Mesodermal cell (in vitro differentiated cells): ENCODE data around the gene PHOSPHO2.

Experiments used
- H3K27ac ChIP-seq: 2 replicates; pipeline ENCODE4 v1.7.0; 2013; ENCODE audit warnings: mild to moderate bottlenecking, low read depth, low read length, moderate library complexity; ENCODE audit not compliant: severe bottlenecking
- H3K36me3 ChIP-seq: 2 replicates; pipeline ENCODE4 v1.7.1; 2013; ENCODE audit warnings: mild to moderate bottlenecking, low read length, moderate library complexity; ENCODE audit not compliant: control insufficient read depth, insufficient read depth
- H3K4me1 ChIP-seq: one replicate; pipeline ENCODE4 v1.7.1; 2013; ENCODE audit warnings: mild to moderate bottlenecking, low read length; ENCODE audit not compliant: insufficient read depth, control insufficient read depth, poor library complexity, severe bottlenecking
- H3K4me3 ChIP-seq: 2 replicates; pipeline ENCODE4 v1.7.0; 2013; ENCODE audit warnings: low read length, control low read depth, mild to moderate bottlenecking; ENCODE audit not compliant: insufficient read depth, poor library complexity, severe bottlenecking; ENCODE audit errors: extremely low read depth
- H3K9me3 ChIP-seq: 2 replicates; pipeline ENCODE4 v1.7.1; 2013; ENCODE audit warnings: mild to moderate bottlenecking, low read length, moderate library complexity; ENCODE audit not compliant: control insufficient read depth
- WGBS, 2 experiments: methylation state at CpG; one replicate each; pipeline ENCODE4 v1.1.5; 2013; ENCODE audit warnings: missing lambda C conversion rate in 2 of 2; ENCODE audit not compliant: insufficient coverage in 2 of 2; 5-methylcytosine and 5-hydroxymethylcytosine counted together

PHOSPHO2 gene

DNA sequence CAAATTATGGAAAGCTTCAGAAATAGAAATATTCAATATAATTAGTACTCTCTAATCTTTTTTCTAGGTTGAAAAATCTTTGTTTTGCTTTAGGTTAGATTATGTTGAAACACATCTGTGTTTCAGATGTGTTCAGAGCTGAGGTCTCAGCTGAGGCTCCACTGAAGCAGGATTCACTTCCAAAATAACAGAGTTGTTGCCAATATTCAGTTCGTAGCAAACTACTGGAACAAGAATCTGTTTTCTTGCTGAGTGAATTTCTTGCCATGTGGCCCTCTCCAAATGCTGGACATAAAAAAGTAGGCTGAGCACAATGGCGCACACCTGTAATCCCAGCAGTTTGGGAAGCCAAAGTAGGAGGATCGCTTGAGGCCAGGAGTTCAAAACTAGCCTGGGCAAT lies 8.7 kb downstream of the PHOSPHO2 start:
- no peak overlapping the region for H3K27ac ChIP-seq
- no peak overlapping the region for H3K4me3 ChIP-seq
- no peaks in the 10 kb centered on the region for H3K4me1 ChIP-seq
- 83 to 87% methylated on average over 3 of the region's 3 CpGs for WGBS, 2 experiments
- H3K36me3 ChIP-seq: no peaks in the 10 kb centered on the region
- H3K9me3 ChIP-seq: no peaks in the 10 kb centered on the region

DNA sequence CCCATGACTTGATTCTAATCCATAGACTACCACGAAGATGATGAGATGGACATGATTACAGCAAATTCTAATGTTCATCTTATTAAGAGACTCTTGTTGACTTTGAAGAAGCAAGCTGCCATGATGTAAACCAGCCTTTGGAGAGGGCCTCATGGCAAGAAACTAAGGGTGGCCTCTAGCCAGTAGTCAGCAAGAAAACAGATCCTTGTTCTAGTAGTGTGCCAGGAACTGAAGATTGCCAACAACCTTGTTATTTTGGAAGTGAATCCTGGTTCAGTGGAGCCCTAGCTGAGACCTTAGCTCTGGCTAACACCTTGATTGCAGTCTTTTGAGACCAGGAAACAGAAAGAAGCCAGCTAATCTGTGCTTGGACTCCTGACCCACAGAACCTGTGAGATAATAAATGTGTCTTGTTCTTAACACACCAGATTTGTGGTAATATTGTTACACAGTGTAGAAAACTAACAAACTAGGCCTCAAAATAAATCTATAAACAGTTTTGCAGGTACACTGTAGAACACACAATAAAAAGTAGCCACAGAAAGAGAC lies 10.0 kb downstream of the PHOSPHO2 start:
- H3K4me3 ChIP-seq: no peak overlapping the region
- WGBS, 2 experiments: no CpG with 5 or more reads among the region's 1 CpG
- H3K36me3 ChIP-seq: no peaks in the 10 kb centered on the region
- H3K27ac ChIP-seq: no peak overlapping the region
- H3K4me1 ChIP-seq: no peaks in the 10 kb centered on the region
- H3K9me3 ChIP-seq: no peaks in the 10 kb centered on the region

DNA sequence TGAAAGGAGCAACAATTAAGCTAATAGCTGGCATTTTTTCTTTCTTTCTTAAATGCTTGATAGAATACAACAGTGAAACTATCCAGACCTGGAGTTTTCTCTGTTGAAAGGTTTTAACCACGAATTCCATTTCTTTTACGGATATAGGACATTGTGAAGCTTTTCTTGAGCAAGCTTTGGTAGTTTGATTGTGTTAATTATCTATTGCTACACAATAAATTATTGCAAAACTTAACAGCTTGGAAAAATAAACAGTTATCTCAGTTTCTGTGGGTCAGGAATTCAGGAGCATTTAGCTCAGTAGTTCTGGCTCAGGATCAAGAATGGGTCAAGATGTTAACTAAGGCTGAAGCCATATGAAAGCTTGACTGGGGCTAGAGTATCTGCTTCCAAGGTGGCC lies 11.7 kb downstream of the PHOSPHO2 start:
- no peaks in the 10 kb centered on the region for H3K4me1 ChIP-seq
- no peaks in the 10 kb centered on the region for H3K9me3 ChIP-seq
- H3K4me3 ChIP-seq: no peak overlapping the region
- WGBS, 2 experiments: no CpG with 5 or more reads among the region's 2 CpGs
- no peak overlapping the region for H3K27ac ChIP-seq
- H3K36me3 ChIP-seq: no peaks in the 10 kb centered on the region

DNA sequence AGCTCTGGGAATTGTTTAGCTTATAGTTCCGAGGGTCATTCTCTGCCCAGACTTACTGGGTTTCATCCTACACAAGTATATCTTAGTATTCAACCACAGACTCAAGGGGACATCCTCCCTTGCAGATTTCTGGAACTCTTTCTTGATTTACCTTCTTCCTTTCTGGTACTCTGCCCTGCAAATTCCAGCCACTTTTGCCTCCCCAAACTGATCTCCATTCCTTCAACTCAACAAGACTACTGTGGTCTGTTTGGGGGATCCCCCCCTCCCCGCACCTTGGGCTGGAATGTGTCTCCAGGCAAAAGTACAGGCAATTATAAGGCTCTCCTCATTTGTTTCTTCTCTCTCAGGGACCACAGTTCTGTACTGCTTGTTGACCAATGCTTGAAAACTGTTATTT lies 13.4 kb downstream of the PHOSPHO2 start:
- 80% methylated on average over 2 of the region's 2 CpGs; no CpG with 5 or more reads in 1 of the 2 experiments for WGBS, 2 experiments
- no peaks in the 10 kb centered on the region for H3K4me1 ChIP-seq
- H3K4me3 ChIP-seq: no peak overlapping the region
- no peak overlapping the region for H3K27ac ChIP-seq
- H3K36me3 ChIP-seq: no peaks in the 10 kb centered on the region
- H3K9me3 ChIP-seq: peaks cover 5% of the 10 kb centered on the region

DNA sequence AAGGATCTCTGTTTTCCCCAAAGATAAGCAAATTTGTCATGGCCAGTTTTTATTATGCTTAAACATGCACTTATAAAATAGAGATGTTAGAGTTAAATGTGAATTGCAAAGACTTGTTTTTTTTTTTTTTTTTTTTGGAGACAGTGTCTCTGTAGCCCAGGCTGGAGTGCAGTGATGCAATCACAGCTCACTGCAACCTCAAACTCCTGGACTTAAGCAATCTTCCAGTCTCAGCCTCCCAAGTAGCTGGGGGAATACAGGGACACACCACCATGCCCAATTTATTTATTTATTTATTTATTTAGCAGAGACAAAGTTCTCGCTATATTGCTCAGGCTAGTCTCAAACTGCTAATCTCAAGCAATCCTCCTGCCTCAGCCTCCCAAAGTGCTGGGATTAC lies 15.1 kb downstream of the PHOSPHO2 start:
- no peak overlapping the region for H3K4me3 ChIP-seq
- no peaks in the 10 kb centered on the region for H3K4me1 ChIP-seq
- H3K9me3 ChIP-seq: peaks cover 5% of the 10 kb centered on the region
- WGBS, 2 experiments: 80% methylated on average over 1 of the region's 1 CpG; no CpG with 5 or more reads in 1 of the 2 experiments
- no peaks in the 10 kb centered on the region for H3K36me3 ChIP-seq
- no peak overlapping the region for H3K27ac ChIP-seq

DNA sequence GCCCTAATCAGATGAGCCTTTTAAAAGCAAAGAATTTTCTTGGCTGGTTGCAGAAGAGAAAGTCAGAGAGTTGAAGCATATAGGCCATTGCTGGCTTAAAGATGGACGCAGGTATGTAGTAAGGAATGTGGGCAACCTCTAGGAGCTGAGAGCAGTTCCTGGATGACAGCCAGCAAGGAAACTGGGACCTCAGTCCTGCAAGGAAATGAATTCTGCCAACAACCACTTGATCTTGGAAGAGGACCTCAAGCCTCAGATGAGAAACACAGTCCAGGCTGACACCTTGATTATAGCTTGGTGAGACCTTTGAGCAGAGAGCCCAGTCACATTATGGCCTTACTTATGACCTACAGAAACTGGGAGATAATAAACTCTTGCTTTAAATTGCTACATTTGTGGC lies 15.7 kb downstream of the PHOSPHO2 start:
- H3K27ac ChIP-seq: no peak overlapping the region
- no peaks in the 10 kb centered on the region for H3K36me3 ChIP-seq
- no peaks in the 10 kb centered on the region for H3K4me1 ChIP-seq
- H3K4me3 ChIP-seq: no peak overlapping the region
- peaks cover 5% of the 10 kb centered on the region for H3K9me3 ChIP-seq
- WGBS, 2 experiments: 88 to 100% methylated on average over 1 of the region's 1 CpG

DNA sequence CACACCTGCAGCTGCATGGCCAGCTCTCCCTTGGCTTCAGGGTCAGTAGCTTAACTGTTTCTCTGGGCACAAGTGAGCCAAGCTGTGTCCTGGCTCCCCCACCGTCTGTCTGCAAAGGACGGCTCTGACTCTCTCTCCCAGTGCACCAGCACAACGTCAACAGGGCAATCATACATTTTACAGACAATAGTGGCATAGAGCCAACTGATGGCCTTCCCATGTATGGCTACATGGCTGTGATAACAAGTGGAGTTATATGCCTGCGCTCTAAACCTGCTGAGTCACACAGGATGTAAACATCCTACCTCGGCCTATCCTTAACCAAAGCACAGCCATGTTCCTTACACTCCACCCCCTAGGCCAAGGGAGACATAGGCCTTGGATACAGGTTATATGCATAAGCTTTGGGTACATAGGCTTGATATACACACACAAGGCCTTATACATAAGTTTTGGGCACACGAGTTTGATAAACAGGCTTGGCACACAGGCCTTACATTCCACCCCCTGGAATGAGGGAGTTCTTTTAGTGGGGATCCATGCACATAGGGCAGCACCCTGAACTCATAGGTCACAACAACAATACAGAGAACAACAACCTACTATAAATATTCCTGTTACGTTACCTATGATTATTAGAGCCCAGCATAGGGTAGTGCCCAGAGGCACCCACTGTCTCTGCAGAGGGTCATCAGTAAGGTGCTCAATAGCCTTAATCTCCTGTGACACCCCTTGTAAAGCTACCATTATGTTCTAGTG lies 17.7 kb downstream of the PHOSPHO2 start:
- no peaks in the 10 kb centered on the region for H3K36me3 ChIP-seq
- no peak overlapping the region for H3K27ac ChIP-seq
- H3K4me3 ChIP-seq: no peak overlapping the region
- WGBS, 2 experiments: 94 to 100% methylated on average over 1 to 3 of the region's 7 CpGs
- no peaks in the 10 kb centered on the region for H3K4me1 ChIP-seq
- H3K9me3 ChIP-seq: peaks cover 5% of the 10 kb centered on the region

DNA sequence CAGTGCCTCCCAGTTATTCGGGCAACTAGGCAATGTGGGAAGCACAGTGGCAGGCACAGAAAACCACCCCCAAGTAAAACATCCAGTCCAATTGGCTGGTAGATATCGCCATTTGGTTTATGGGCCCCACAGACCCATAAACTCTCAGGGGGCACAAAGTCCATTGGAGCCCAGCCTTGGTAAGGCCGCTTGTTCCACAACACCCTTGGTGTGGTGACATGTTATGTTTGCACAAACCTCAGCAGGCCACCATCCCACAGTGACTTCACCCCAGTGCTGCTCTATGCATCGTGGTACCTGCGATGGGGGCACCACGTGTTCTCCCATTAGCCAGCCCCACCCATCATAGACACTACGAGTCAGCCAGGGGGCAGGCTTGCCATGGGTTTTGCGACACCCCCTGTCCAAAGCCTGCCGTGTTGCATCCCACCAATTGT lies 18.5 kb downstream of the PHOSPHO2 start:
- no peak overlapping the region for H3K27ac ChIP-seq
- no peak overlapping the region for H3K4me3 ChIP-seq
- H3K4me1 ChIP-seq: no peaks in the 10 kb centered on the region
- H3K9me3 ChIP-seq: peaks cover 5% of the 10 kb centered on the region
- H3K36me3 ChIP-seq: no peaks in the 10 kb centered on the region
- 91 to 99% methylated on average over 7 to 8 of the region's 9 CpGs for WGBS, 2 experiments

DNA sequence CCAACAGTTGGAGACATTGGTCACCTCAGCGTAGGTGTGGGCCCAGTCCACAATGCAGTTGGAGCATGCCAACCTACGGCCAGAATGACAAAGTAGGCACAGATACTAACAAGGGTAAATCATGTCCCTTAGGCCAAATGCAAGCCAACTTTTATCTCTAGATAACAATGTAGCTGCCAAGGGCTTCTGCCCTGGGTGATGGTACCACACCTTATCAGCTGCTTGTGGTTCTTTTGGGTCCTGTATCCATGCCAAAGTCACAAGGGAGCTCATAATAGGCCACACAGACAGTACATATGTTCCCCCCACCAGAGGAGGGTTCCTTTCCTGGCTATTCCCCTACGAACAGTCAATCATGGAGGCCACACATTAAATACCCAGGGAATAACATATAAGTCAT lies 19.1 kb downstream of the PHOSPHO2 start:
- no peaks in the 10 kb centered on the region for H3K36me3 ChIP-seq
- no peaks in the 10 kb centered on the region for H3K4me1 ChIP-seq
- H3K9me3 ChIP-seq: peaks cover 5% of the 10 kb centered on the region
- 100% methylated on average over 2 to 3 of the region's 3 CpGs for WGBS, 2 experiments
- no peak overlapping the region for H3K27ac ChIP-seq
- H3K4me3 ChIP-seq: no peak overlapping the region

DNA sequence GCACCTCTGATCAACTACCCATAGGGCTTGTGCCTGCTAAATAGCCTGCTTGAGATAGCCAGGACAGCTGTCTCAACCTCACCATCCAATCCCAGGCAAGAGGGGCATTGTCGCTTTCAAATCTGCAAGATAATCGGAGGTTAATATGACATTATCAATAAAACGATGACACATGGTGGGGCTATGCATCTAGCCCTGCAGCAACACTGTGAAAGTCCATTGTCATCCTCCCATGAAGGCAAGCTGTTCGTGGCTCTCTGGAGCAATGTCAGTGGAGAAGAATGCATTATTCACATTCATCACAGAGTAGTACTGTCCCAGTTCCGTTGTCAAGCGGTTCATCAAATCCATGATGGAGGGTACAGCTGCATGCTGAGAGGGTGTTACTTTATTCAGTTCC lies 20.4 kb downstream of the PHOSPHO2 start:
- no peak overlapping the region for H3K27ac ChIP-seq
- H3K36me3 ChIP-seq: no peaks in the 10 kb centered on the region
- no peaks in the 10 kb centered on the region for H3K4me1 ChIP-seq
- 97 to 100% methylated on average over 3 to 5 of the region's 6 CpGs for WGBS, 2 experiments
- no peak overlapping the region for H3K4me3 ChIP-seq
- H3K9me3 ChIP-seq: peaks cover 5% of the 10 kb centered on the region
